ENCODE data around the gene MADCAM1.

The MADCAM1 gene

GRCh38 chr19:483332-484072 lies 12.8 kb upstream of the MADCAM1 start:
- Mint-ChIP-seq H3K9me3 (peaks cover 23% of the 10 kb centered on the region), H3K4me3 (no peak overlapping the region), H3K4me1 (peaks cover 53% of the 10 kb centered on the region), H3K36me3 (ENCODE audit: low read depth) (peaks cover 9% of the 10 kb centered on the region), H3K27me3 (ENCODE audit: low read depth, poor library complexity) (peaks cover 41% of the 10 kb centered on the region), H3K27ac (no peak overlapping the region)
- TF ChIP-seq, protein P1, sequence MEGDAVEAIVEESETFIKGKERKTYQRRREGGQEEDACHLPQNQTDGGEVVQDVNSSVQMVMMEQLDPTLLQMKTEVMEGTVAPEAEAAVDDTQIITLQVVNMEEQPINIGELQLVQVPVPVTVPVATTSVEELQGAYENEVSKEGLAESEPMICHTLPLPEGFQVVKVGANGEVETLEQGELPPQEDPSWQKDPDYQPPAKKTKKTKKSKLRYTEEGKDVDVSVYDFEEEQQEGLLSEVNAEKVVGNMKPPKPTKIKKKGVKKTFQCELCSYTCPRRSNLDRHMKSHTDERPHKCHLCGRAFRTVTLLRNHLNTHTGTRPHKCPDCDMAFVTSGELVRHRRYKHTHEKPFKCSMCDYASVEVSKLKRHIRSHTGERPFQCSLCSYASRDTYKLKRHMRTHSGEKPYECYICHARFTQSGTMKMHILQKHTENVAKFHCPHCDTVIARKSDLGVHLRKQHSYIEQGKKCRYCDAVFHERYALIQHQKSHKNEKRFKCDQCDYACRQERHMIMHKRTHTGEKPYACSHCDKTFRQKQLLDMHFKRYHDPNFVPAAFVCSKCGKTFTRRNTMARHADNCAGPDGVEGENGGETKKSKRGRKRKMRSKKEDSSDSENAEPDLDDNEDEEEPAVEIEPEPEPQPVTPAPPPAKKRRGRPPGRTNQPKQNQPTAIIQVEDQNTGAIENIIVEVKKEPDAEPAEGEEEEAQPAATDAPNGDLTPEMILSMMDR (IDR thresholded peaks at IDR 0.05): no peak
- no peak for DNase-seq

GRCh38 chr19:484494-484893 lies 11.8 kb upstream of the MADCAM1 start:
- no peak overlapping the region for H3K27ac Mint-ChIP-seq
- H3K9me3 Mint-ChIP-seq: peaks cover 22% of the 10 kb centered on the region
- peaks cover 9% of the 10 kb centered on the region for H3K36me3 Mint-ChIP-seq (ENCODE audit: low read depth)
- H3K4me3 Mint-ChIP-seq: no peak overlapping the region
- H3K27me3 Mint-ChIP-seq (ENCODE audit: low read depth, poor library complexity): peaks cover 41% of the 10 kb centered on the region
- TF ChIP-seq, protein P1 (IDR thresholded peaks at IDR 0.05): no peak
- peaks cover 43% of the 10 kb centered on the region for H3K4me1 Mint-ChIP-seq
- DNase-seq: no peak

DNA sequence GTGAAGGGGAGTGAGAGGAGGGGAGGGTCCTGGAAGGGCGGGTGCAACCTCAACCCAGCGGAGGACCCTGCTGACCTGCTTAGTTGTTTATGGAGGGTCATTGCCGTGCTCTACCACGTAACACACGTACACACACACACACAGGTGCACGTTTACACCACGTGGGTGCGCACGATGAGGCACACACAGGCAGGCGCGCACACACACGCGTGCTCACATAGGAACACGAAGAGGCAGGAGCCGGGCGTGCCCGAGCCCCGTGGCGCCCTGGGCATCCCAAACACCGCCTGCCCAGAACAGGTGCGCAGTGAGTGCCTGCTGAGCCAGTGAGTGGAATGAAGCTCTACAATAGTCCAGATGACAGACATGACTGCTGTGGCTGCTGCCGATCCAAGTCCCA lies 11.2 kb upstream of the MADCAM1 start:
- Mint-ChIP-seq H3K4me1 (peaks cover 43% of the 10 kb centered on the region), H3K4me3 (no peak overlapping the region), H3K27me3 (ENCODE audit: low read depth, poor library complexity) (peaks cover 45% of the 10 kb centered on the region), H3K9me3 (peaks cover 16% of the 10 kb centered on the region), H3K27ac (no peak overlapping the region), H3K36me3 (ENCODE audit: low read depth) (peaks cover 9% of the 10 kb centered on the region)
- no peak for DNase-seq
- TF ChIP-seq, protein P1 (IDR thresholded peaks at IDR 0.05): no peak

DNA sequence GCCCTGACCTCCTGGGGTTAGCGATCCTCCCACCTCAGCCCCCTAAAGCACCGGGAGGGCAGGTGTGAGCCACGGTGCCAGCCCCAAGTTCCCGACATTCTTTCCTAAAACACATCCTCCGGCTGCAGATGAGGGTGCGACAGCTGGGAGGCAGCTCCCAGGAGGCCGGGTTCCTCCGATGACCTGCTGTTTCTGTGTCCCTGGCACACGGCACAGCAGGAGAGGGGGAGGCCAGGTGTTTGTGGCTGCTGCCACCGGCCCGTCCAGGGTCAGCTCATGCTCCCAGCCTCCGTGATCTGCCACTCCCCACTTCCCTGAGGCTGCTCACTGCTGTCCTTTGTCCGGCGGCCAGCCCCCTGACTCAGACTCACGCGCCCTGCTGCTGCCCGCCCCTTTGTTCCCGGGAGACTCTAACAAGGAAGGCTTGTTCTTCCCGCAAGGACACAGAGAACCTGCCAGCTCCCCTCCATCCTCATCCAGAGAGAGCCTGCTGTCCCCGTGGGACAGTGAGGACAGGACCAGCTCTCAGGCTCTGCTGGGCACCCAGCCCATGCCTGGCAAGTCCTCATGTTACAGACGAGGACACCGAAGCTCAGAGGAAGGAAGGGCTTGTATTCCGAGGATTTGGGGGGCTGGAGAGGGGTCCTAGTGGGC lies 10.6 kb upstream of the MADCAM1 start:
- peak; percentile 46 for DNase-seq
- H3K9me3 Mint-ChIP-seq: peaks cover 10% of the 10 kb centered on the region
- peaks cover 41% of the 10 kb centered on the region for H3K4me1 Mint-ChIP-seq
- TF ChIP-seq, protein P1 (IDR thresholded peaks at IDR 0.05): no peak
- H3K27ac Mint-ChIP-seq: no peak overlapping the region
- H3K4me3 Mint-ChIP-seq: peak overlapping the region; percentile 52
- H3K36me3 Mint-ChIP-seq (ENCODE audit: low read depth): peaks cover 5% of the 10 kb centered on the region
- H3K27me3 Mint-ChIP-seq (ENCODE audit: low read depth, poor library complexity): peaks cover 45% of the 10 kb centered on the region

- Mint-ChIP-seq H3K4me3 (peak overlapping the region; percentile 81), H3K36me3 (ENCODE audit: low read depth) (peaks cover 4% of the 10 kb centered on the region), H3K27me3 (ENCODE audit: low read depth, poor library complexity) (peaks cover 29% of the 10 kb centered on the region), H3K27ac (peak overlapping the region; percentile 54), H3K9me3 (peaks cover 7% of the 10 kb centered on the region), H3K4me1 (peaks cover 40% of the 10 kb centered on the region)
- TF ChIP-seq, protein P1 (IDR thresholded peaks at IDR 0.05): no peak
- peak; percentile 99 for DNase-seq
These were observed 7.5 kb upstream of the MADCAM1 start for GRCh38 chr19:488505-489417.
